HepG2 (cell line): ENCODE data around the gene NOP9. TPM values are rescaled to one million over a fixed set of nuclear protein-coding genes. Genes with fewer than 3 reads are reported as not detected.
A peak's percentile ranks its signal among the peaks of the same experiment; 100 is the strongest.

ENCODE experiments used
- ATAC-seq: fragments of 200-7000 bp; cut with Tn5 transposase; 3 replicates; pipeline ENCODE4 v1.9.1; 2020; ENCODE audit warnings: mild to moderate bottlenecking, moderate library complexity
- BruUV-seq: library from RNA; stranded (reverse); fragments of 400-500 nt; replicated peaks from 2 replicates; lab custom pipeline; 2021; lab: Mats Ljungman, UMichigan
- CTCF ChIA-PET: fragments of 300-600 bp; formaldehyde crosslinking; extraction: SDS; loops from one replicate; lab custom pipeline; 2021; ENCODE audit warnings: low total read pairs, inconsistent platforms, low intra/inter-chr PET ratio; lab: Yijun Ruan, JAX
- POLR2A ChIA-PET: fragments of 350-600 bp; sonication (Branson Sonifier 250); formaldehyde crosslinking; loops from one replicate; lab custom pipeline; 2020; ENCODE audit warnings: antibody characterized with exemption, inconsistent platforms; lab: Yijun Ruan, JAX
- DNase-seq: peaks from one replicate; pipeline ENCODE4 v3.0.0-alpha.2; 2015; ENCODE audit warnings: low spot score
- FAIRE-seq: peaks from 3 replicates; lab custom pipeline; 2011; peaks lifted over from hg19 to GRCh38; lab: Jason Lieb, UNC
- H2AFZ ChIP-seq: one replicate; pipeline ENCODE4 v1.6.1; 2011; ENCODE audit warnings: low read length, inconsistent platforms
- H3K27ac ChIP-seq: fragments of 300-600 bp; 3 replicates; pipeline ENCODE4 v1.8.0; 2011; ENCODE audit warnings: mixed run types, mild to moderate bottlenecking, mixed read lengths, low read length, inconsistent platforms; ENCODE audit not compliant: insufficient read depth; ENCODE audit errors: extremely low read length
- H3K27me3 ChIP-seq, 2 experiments: fragments of 200-600 bp in 1 of 2; 2 replicates in 1 of 2; 3 replicates in 1 of 2; pipeline versions ENCODE4 v1.6.0 to v1.8.0; 2011; ENCODE audit warnings: low read length in 2 of 2, mild to moderate bottlenecking in 2 of 2, moderate library complexity in 2 of 2, inconsistent platforms in 1 of 2; ENCODE audit not compliant: insufficient read depth in 2 of 2, control insufficient read depth in 1 of 2
- H3K36me3 ChIP-seq, 2 experiments: fragments of 200-600 bp in 1 of 2; replicated peaks in 1 of 2; 2 replicates in 1 of 2; 3 replicates in 1 of 2; pipeline versions ENCODE4 v1.5.1 to v1.8.0; 2011; ENCODE audit warnings: low read length in 2 of 2, inconsistent platforms in 1 of 2; ENCODE audit not compliant: insufficient read depth in 2 of 2, control insufficient read depth in 1 of 2
- H3K4me1 ChIP-seq: 2 replicates; pipeline ENCODE4 v1.5.1; 2012; ENCODE audit warnings: low read length, inconsistent platforms; ENCODE audit not compliant: insufficient read depth
- H3K4me2 ChIP-seq: 2 replicates; pipeline ENCODE4 v1.6.0; 2011; ENCODE audit warnings: low read depth, low read length, inconsistent platforms
- H3K4me3 ChIP-seq, 3 experiments: fragments of 200-600 bp in 1 of 3; sonication (generic), shearing (Covaris generic) in 1 of 3; replicated peaks in 1 of 3; 2 replicates each; pipeline ENCODE4 v1.5.1; 2011 to 2016; ENCODE audit warnings: low read length in 3 of 3, inconsistent platforms in 2 of 3, low read depth in 2 of 3, mild to moderate bottlenecking in 2 of 3, control low read depth in 1 of 3, mixed read lengths in 1 of 3; ENCODE audit not compliant: insufficient read depth in 1 of 3
- H3K79me2 ChIP-seq: one replicate; pipeline ENCODE4 v1.6.1; 2011; ENCODE audit warnings: low read length, inconsistent platforms; ENCODE audit not compliant: insufficient read depth
- H3K9ac ChIP-seq: 2 replicates; pipeline ENCODE4 v1.6.0; 2011; ENCODE audit warnings: mild to moderate bottlenecking, low read depth, low read length, inconsistent platforms; ENCODE audit not compliant: insufficient read depth
- H3K9me3 ChIP-seq: 2 replicates; pipeline ENCODE4 v1.5.1; 2012; ENCODE audit warnings: mild to moderate bottlenecking, low read length
- H4K20me1 ChIP-seq: 2 replicates; pipeline ENCODE4 v1.6.0; 2011; ENCODE audit warnings: inconsistent platforms, mild to moderate bottlenecking, low read length, moderate library complexity; ENCODE audit not compliant: insufficient read depth
- CERS6 ChIP-seq: sonication (generic); formaldehyde crosslinking; IDR thresholded peaks from 2 replicates; pipeline ENCODE4 v1.5.0; 2020; ENCODE audit warnings: missing genetic modification reagents
- DMAP1 ChIP-seq: IDR thresholded peaks from 2 replicates; pipeline ENCODE4 v1.6.1; 2016
- ELF3 ChIP-seq: IDR thresholded peaks from 2 replicates; pipeline ENCODE4 v1.6.1; 2016; ENCODE audit warnings: missing genetic modification reagents, missing compliant biosample characterization
- HOXA7 ChIP-seq: sonication (generic); formaldehyde crosslinking; IDR thresholded peaks from 2 replicates; pipeline ENCODE4 v1.8.1; 2022; ENCODE audit warnings: mild to moderate bottlenecking, missing genetic modification reagents, moderate library complexity
- MEIS2 ChIP-seq: sonication (generic); formaldehyde crosslinking; IDR thresholded peaks from 2 replicates; pipeline ENCODE4 v1.9.0; 2021; ENCODE audit warnings: mild to moderate bottlenecking, missing genetic modification reagents
- PHF8 ChIP-seq: sonication (generic); formaldehyde crosslinking; IDR thresholded peaks from 2 replicates; pipeline ENCODE4 v1.5.0; 2020; ENCODE audit warnings: missing genetic modification reagents
- SAFB2 ChIP-seq: sonication (generic); formaldehyde crosslinking; IDR thresholded peaks from 2 replicates; pipeline ENCODE4 v1.5.1; 2020; ENCODE audit warnings: missing genetic modification reagents, low read depth, mild to moderate bottlenecking, borderline replicate concordance
- SIN3B ChIP-seq: fragments of 150-350 bp; IDR thresholded peaks from 2 replicates; pipeline ENCODE4 v1.6.1; 2014; ENCODE audit warnings: low read length
- SOX5 ChIP-seq: IDR thresholded peaks from 2 replicates; pipeline ENCODE4 v1.6.1; 2016; ENCODE audit warnings: borderline replicate concordance
- STAG1 ChIP-seq: sonication (generic); formaldehyde crosslinking; IDR thresholded peaks from 2 replicates; pipeline ENCODE4 v1.4.0; 2020; ENCODE audit warnings: missing genetic modification reagents
- ZBTB26 ChIP-seq: IDR thresholded peaks from 2 replicates; pipeline ENCODE4 v1.6.1; 2016; ENCODE audit warnings: missing compliant biosample characterization, missing genetic modification reagents, borderline replicate concordance
- ZEB1 ChIP-seq: IDR thresholded peaks from 2 replicates; pipeline ENCODE4 v1.6.1; 2012; ENCODE audit warnings: mild to moderate bottlenecking, low read depth, inconsistent platforms; ENCODE audit not compliant: insufficient replicate concordance
- ZFAT ChIP-seq: sonication (generic); formaldehyde crosslinking; conservative IDR thresholded peaks from 2 replicates; pipeline ENCODE4 v1.8.1; 2023; ENCODE audit warnings: missing genetic modification reagents, inconsistent platforms
- ZFP1 ChIP-seq: IDR thresholded peaks from 2 replicates; pipeline ENCODE4 v1.6.1; 2016
- ZNF232 ChIP-seq: sonication (generic); formaldehyde crosslinking; IDR thresholded peaks from 2 replicates; pipeline ENCODE4 v1.4.0; 2020; ENCODE audit warnings: missing genetic modification reagents, borderline replicate concordance
- ZNF564 ChIP-seq: sonication (generic); formaldehyde crosslinking; IDR thresholded peaks from 2 replicates; pipeline ENCODE4 v1.8.1; 2023; ENCODE audit warnings: mild to moderate bottlenecking, missing genetic modification reagents
- ZNF609 ChIP-seq: sonication (generic); formaldehyde crosslinking; IDR thresholded peaks from 2 replicates; pipeline ENCODE4 v1.4.0; 2020; ENCODE audit warnings: mild to moderate bottlenecking, missing genetic modification reagents, borderline replicate concordance
- WGBS: methylation state at CpG from one replicate; pipeline ENCODE4 v1.1.6; 2017; ENCODE audit warnings: low lambda C conversion rate; 5-methylcytosine and 5-hydroxymethylcytosine counted together
- in situ Hi-C: cut with HindIII; loops from 2 replicates; pipeline ENCODE4 v1.10.0; 2017; ENCODE audit warnings: low pct_unique_long_range_greater_than_20kb; ENCODE audit not compliant: extremely low pct_ligation_motif_present
- intact Hi-C: fragments of 100-400 bp; cut with micrococcal nuclease; formaldehyde crosslinking; loops from one replicate; pipeline ENCODE4 v1.10.0; 2022; ENCODE audit not compliant: unreplicated experiment
- polyA plus RNA-seq, 8 experiments: library from polyadenylated mRNA; depleted of rRNA in 3 of 8; stranded (reverse) in 7 of 8; unstranded in 1 of 8; fragments of >200 nt; fragmentation: Illumina TruSeq in 4 of 8; extraction: Trizol in 4 of 8; gene quantifications; 2 replicates each; pipeline versions ENCODE4 v1.2.1 to v1.2.3, GENCODE V29; 2011 to 2016; ENCODE audit warnings: low read depth in 4 of 8, missing spikeins in 1 of 8, mixed read lengths in 1 of 8; ENCODE audit not compliant: insufficient read depth in 1 of 8
- total RNA-seq, 5 experiments: library from RNA; depleted of rRNA; stranded (reverse); fragments of >200 nt; fragmentation: Illumina TruSeq; extraction: Trizol; gene quantifications; 2 replicates each; pipeline ENCODE4 v1.2.3, GENCODE V29; 2016; ENCODE audit warnings: low read depth in 1 of 5

NOP9 gene
- total and polyA plus RNA-seq, 2 of the 13 experiments (the other 11 are each of a cell fraction or from before 2014, with no cell fraction given) = 24.5 to 61.6 TPM

DNA sequence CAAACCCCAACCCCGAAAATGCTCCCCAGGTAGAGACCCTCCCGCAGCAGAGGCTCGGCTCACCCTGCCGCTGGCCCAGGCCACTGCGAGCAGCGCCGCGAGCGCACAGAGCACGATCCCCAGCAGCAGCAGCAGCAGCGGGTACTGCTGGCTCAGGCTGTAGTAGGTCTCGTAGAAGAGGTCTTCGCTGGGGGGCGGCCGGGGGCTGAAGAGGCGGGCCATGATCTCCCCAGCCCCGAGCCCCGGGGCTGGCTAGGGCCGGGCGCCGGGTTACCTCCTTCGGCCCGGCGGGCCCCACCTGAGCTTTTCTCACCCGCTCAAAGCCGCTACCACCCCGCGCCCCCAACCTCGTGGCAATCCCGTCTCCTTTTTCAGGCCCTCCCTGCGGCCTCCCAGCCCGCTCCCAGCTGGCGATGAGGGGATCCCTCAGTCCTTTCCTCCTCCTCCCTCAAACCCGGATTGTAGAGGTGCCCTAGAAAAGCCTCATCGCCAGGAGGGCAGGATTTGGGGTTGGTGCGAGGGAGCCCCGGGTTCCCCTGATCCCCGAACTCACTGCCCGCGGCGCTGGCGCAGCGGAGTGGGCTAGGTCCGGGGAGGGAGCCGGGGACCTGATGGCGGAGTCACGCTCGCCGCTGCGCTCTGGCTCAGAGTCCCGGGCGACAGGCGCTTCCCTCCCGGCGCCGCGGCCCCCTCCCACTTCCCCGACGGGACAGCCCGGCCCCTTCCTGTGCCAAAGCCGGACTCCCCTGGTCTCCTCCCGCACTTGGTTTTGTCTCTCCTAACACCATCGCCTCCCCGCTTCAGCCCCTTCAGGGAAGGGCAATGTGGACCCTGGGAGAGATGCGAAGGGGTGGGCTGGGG lies 35.0 kb downstream of the NOP9 start, which contains the start of gene ADCY4:
TSS of gene ADCY4 (minus strand) at position 641 of the 861 bp plus-strand sequence. CDS start at position 222, 419 bp downstream.
- no peak for DNase-seq
- H2AFZ ChIP-seq = no peak within 1 kb of the TSS
- in situ Hi-C loops (loop anchor here (5.0 kb wide), 1 partner anchor 98 kb away; no protein-coding TSS in a partner anchor), intact Hi-C loops (loop anchor here (1.0 to 5.0 kb wide), 2 partner anchors 67 to 1567 kb away; partner anchors contain the start of gene OXA1L)
- no peak for FAIRE-seq
- peaks cover 42% of the 10 kb centered on the region for H3K4me1 ChIP-seq
- ATAC-seq = peak; percentile 11
- no peaks in the 10 kb centered on the region for H4K20me1 ChIP-seq
- peak within 1 kb of the TSS; percentile 70 for H3K4me2 ChIP-seq
- H3K9ac ChIP-seq = no peak within 1 kb of the TSS
- no TSS peak for BruUV-seq
- H3K27me3 ChIP-seq = peaks cover 24 to 87% of the 10 kb centered on the region in 2 experiments
- H3K36me3 ChIP-seq = no peaks in the 10 kb centered on the region
- no peaks in the 10 kb centered on the region for H3K9me3 ChIP-seq
- no peak within 1 kb of the TSS for H3K27ac ChIP-seq
- no peaks in the 10 kb centered on the region for H3K79me2 ChIP-seq
- H3K4me3 ChIP-seq = peak within 1 kb of the TSS in 2 of 3 experiments; percentile 6 to 70; a peak in 2 of 6 replicates
- ChIA-PET CTCF (interaction anchor here (2.9 to 10.2 kb wide), 3 partner anchors 32 to 99 kb away, joined by 26 to 235 read pairs (median 30); partner anchors contain the start of genes CBLN3, KHNYN and NFATC4), POLR2A (interaction anchor here (2.0 to 4.3 kb wide), 3 partner anchors 96 to 107 kb away, joined by 11 to 98 read pairs (median 39); partner anchors contain the start of genes CBLN3, KHNYN and SDR39U1)
- WGBS = 55% methylated on average over 61 of the region's 65 CpGs
- TF ChIP-seq ZNF564 (CRISPR knock-in tag) = no peak
- TF ChIP-seq SOX5 (CRISPR knock-in tag) = no peak
- no peak for TF ChIP-seq ZEB1
- TF ChIP-seq DMAP1 = no peak
- TF ChIP-seq CERS6 (CRISPR knock-in tag) = no peak
- TF ChIP-seq ZFAT (CRISPR knock-in tag) = no peak
- TF ChIP-seq SIN3B = no peak
- no peak for TF ChIP-seq ZFP1
- 0 out of 2 replicates have a peak, but pooled peaks have one; percentile 5 for TF ChIP-seq ZNF609 (CRISPR knock-in tag)
- no peak for TF ChIP-seq ZBTB26 (CRISPR knock-in tag)
- no peak for TF ChIP-seq ZNF232 (CRISPR knock-in tag)
- no peak for TF ChIP-seq PHF8 (CRISPR knock-in tag)
- no peak for TF ChIP-seq STAG1 (CRISPR knock-in tag)
- TF ChIP-seq SAFB2 (CRISPR knock-in tag) = peak; percentile 59; the same call in 1 of the 2 replicates
- no peak for TF ChIP-seq MEIS2 (CRISPR knock-in tag)
- TF ChIP-seq ELF3 = no peak
- TF ChIP-seq HOXA7 (CRISPR knock-in tag) = no peak
